PFSK-1 (cell line): ENCODE measurements around the gene SCN1A.

Source experiments
- POLR2AphosphoS5 ChIP-seq: IDR thresholded peaks from 2 replicates; pipeline ENCODE4 v1.6.1; 2012; ENCODE audit warnings: low read depth, mild to moderate bottlenecking, control low read depth, low read length, moderate library complexity
- REST ChIP-seq, 2 experiments: IDR thresholded peaks; 2 replicates each; pipeline versions ENCODE4 v1.6.1 to v1.8.0; 2011 to 2012; ENCODE audit warnings: low read depth in 2 of 2, low read length in 2 of 2, control low read depth in 1 of 2, inconsistent platforms in 1 of 2, mild to moderate bottlenecking in 1 of 2, moderate library complexity in 1 of 2; ENCODE audit not compliant: insufficient read depth in 1 of 2
- TAF1 ChIP-seq: IDR thresholded peaks from 2 replicates; pipeline ENCODE4 v1.6.1; 2012; ENCODE audit warnings: low read length, control low read depth, borderline replicate concordance; ENCODE audit not compliant: insufficient read depth

- TF ChIP-seq TAF1 (no peak), POLR2AphosphoS5 (no peak), REST (IDR thresholded peaks at IDR 0.05; ENCODE audit: insufficient read depth in 1 of 2, low read depth in 2 of 2, low read length in 2 of 2) (no peak)
Measured at GRCh38 chr2:166044853-166045483, 82.9 kb downstream of the SCN1A start.
